ENCODE measurements around the gene PRPF38B.

GRCh38 chr1:108703939-108704338, 11.8 kb downstream of the PRPF38B start:
- no peak for TF ChIP-seq CTCF (IDR thresholded peaks at IDR 0.05)
- TF ChIP-seq POLR2A (IDR thresholded peaks at IDR 0.05) = no peak

All from body of pancreas (tissue), 4 donors.